K562 (cell line): ENCODE results near the gene MARS1. TPM values are rescaled to one million over a fixed set of nuclear protein-coding genes. Genes with fewer than 3 reads are reported as not detected.

Experiments used
- ATAC-seq: fragments of 200-7000 bp; cut with Tn5 transposase; 3 replicates; pipeline ENCODE4 v1.9.1; 2020; ENCODE audit warnings: moderate library complexity
- BruUV-seq: library from RNA; stranded (reverse); fragments of 400-500 nt; replicated peaks from 2 replicates; lab custom pipeline; 2021; lab: Mats Ljungman, UMichigan
- CTCF ChIA-PET: fragments of 300-600 bp; formaldehyde crosslinking; extraction: SDS; loops from one replicate; lab custom pipeline; 2021; ENCODE audit warnings: low intra/inter-chr PET ratio; lab: Yijun Ruan, JAX
- POLR2A ChIA-PET: fragments of 300-600, 350-650 bp; sonication (Branson Sonifier 250); formaldehyde crosslinking; extraction: SDS; loops from one replicate; lab custom pipeline; 2021; ENCODE audit warnings: antibody characterized with exemption, inconsistent platforms; lab: Yijun Ruan, JAX
- DNase-seq, 4 experiments: peaks; one replicate each; pipeline versions ENCODE4 v3.0.0 to v3.0.0-alpha.2; 2011 to 2018; ENCODE audit warnings: low spot score in 3 of 4, mixed read lengths in 3 of 4; ENCODE audit errors: extremely low read depth in 1 of 4
- FAIRE-seq: peaks from 2 replicates; lab custom pipeline; 2011; peaks lifted over from hg19 to GRCh38; lab: Jason Lieb, UNC
- H2AFZ ChIP-seq: 2 replicates; pipeline ENCODE4 v1.6.0; 2011; ENCODE audit warnings: low read depth, low read length, control low read depth, inconsistent platforms
- H3K27ac ChIP-seq: fragments of 200-600 bp; 3 replicates; pipeline ENCODE4 v1.8.0; 2011; ENCODE audit warnings: low read depth, mild to moderate bottlenecking, control low read depth, inconsistent platforms, low read length, moderate library complexity, mixed read lengths; ENCODE audit errors: extremely low read depth
- H3K27me3 ChIP-seq, 2 experiments: fragments of 300-600 bp in 1 of 2; 2 replicates in 1 of 2; 3 replicates in 1 of 2; pipeline versions ENCODE4 v1.6.0 to v1.8.0; 2011; ENCODE audit warnings: inconsistent platforms in 2 of 2, low read length in 2 of 2, mild to moderate bottlenecking in 1 of 2, mixed read lengths in 1 of 2, moderate library complexity in 1 of 2; ENCODE audit not compliant: control insufficient read depth in 2 of 2, insufficient read depth in 2 of 2
- H3K36me3 ChIP-seq: fragments of 300-600 bp; 3 replicates; pipeline ENCODE4 v1.8.0; 2011; ENCODE audit warnings: mild to moderate bottlenecking, low read length, inconsistent platforms; ENCODE audit not compliant: control insufficient read depth, insufficient read depth
- H3K4me1 ChIP-seq, 2 experiments: fragments of 200-600 bp in 1 of 2; replicated peaks in 1 of 2; 2 replicates in 1 of 2; 3 replicates in 1 of 2; pipeline versions ENCODE4 v1.5.1 to v1.8.0; 2011; ENCODE audit warnings: inconsistent platforms in 2 of 2, low read length in 2 of 2, mild to moderate bottlenecking in 1 of 2, mixed read lengths in 1 of 2, moderate library complexity in 1 of 2; ENCODE audit not compliant: control insufficient read depth in 2 of 2, insufficient read depth in 2 of 2
- H3K4me2 ChIP-seq: 2 replicates; pipeline ENCODE4 v1.6.1; 2011; ENCODE audit warnings: low read length, control low read depth, inconsistent platforms, mixed read lengths; ENCODE audit not compliant: insufficient read depth
- H3K4me3 ChIP-seq: fragments of 200-600 bp; sonication (generic), shearing (Covaris generic); 2 replicates; pipeline ENCODE4 v1.5.1; 2016; ENCODE audit warnings: control low read depth, inconsistent platforms
- H3K79me2 ChIP-seq: fragments of 200-600 bp; 3 replicates; pipeline ENCODE4 v1.8.0; 2011; ENCODE audit warnings: low read length, inconsistent platforms; ENCODE audit not compliant: control insufficient read depth, insufficient read depth
- H3K9ac ChIP-seq, 2 experiments: 2 replicates each; pipeline versions ENCODE4 v1.6.0 to v1.6.1; 2011; ENCODE audit warnings: low read depth in 2 of 2, low read length in 2 of 2, control low read depth in 1 of 2, inconsistent platforms in 1 of 2, mild to moderate bottlenecking in 1 of 2, mixed read lengths in 1 of 2; ENCODE audit not compliant: insufficient read depth in 1 of 2
- H3K9me1 ChIP-seq: one replicate; pipeline ENCODE4 v1.6.0; 2011; ENCODE audit warnings: inconsistent platforms, mild to moderate bottlenecking, low read length, moderate library complexity; ENCODE audit not compliant: control insufficient read depth, insufficient read depth
- H3K9me3 ChIP-seq: replicated peaks from 2 replicates; pipeline ENCODE4 v1.5.1; 2011; ENCODE audit warnings: low read depth, low read length, inconsistent platforms; ENCODE audit not compliant: control insufficient read depth, insufficient read depth
- H4K20me1 ChIP-seq: replicated peaks from 2 replicates; pipeline ENCODE4 v1.6.1; 2011; ENCODE audit warnings: low read length, inconsistent platforms, mixed read lengths; ENCODE audit not compliant: control insufficient read depth, insufficient read depth
- FOXM1 ChIP-seq, 2 experiments: fragments of 450-650 bp in 1 of 2; sonication (generic) in 1 of 2; formaldehyde crosslinking in 1 of 2; IDR thresholded peaks; 2 replicates each; pipeline versions ENCODE4 v1.6.1 to v1.9.0; 2017 to 2022; ENCODE audit warnings: low read depth in 2 of 2, mild to moderate bottlenecking in 2 of 2, missing genetic modification reagents in 1 of 2, moderate library complexity in 1 of 2
- KDM2B ChIP-seq: fragments of 250-450 bp; sonication (Bioruptor Pico); IDR thresholded peaks from 2 replicates; pipeline ENCODE4 v1.8.0; 2021; ENCODE audit warnings: mild to moderate bottlenecking, moderate library complexity
- MEIS2 ChIP-seq: fragments of 450-650 bp; IDR thresholded peaks from 2 replicates; pipeline ENCODE4 v1.6.1; 2014; ENCODE audit warnings: mild to moderate bottlenecking; ENCODE audit not compliant: partially characterized antibody
- SREBF2 ChIP-seq: sonication (generic); formaldehyde crosslinking; IDR thresholded peaks from 2 replicates; pipeline ENCODE4 v1.4.0; 2020; ENCODE audit warnings: mild to moderate bottlenecking, missing genetic modification reagents
- ZFX ChIP-seq: sonication (generic); formaldehyde crosslinking; IDR thresholded peaks from 2 replicates; pipeline ENCODE4 v1.8.0; 2022; ENCODE audit warnings: mild to moderate bottlenecking, missing genetic modification reagents, moderate library complexity
- WGBS: fragments of 100-300 bp; shearing (Covaris generic); methylation state at CpG from one replicate; pipeline ENCODE4 v1.1.6; 2016; ENCODE audit warnings: low coverage, mixed read lengths; ENCODE audit not compliant: insufficient coverage; ENCODE audit errors: missing lambda C conversion rate; 5-methylcytosine and 5-hydroxymethylcytosine counted together
- in situ Hi-C: fragments of 300-500 bp; cut with MboI; formaldehyde crosslinking; loops from 4 replicates; pipeline ENCODE4 v1.15.0; 2018; ENCODE audit warnings: inconsistent platforms, mixed read lengths
- intact Hi-C: fragments of 100-400 bp; cut with micrococcal nuclease; formaldehyde crosslinking; loops from 2 replicates; pipeline ENCODE4 v1.14.2; 2022
- polyA plus RNA-seq, 8 experiments: library from polyadenylated mRNA; depleted of rRNA in 4 of 8; stranded (reverse) in 5 of 8; unstranded in 3 of 8; fragments of >200 nt; fragmentation: Nextera tagmentation in 2 of 8; fragmentation: Illumina TruSeq in 1 of 8; extraction: Ambion mirVana in 2 of 8; extraction: Trizol in 1 of 8; gene quantifications; 2 replicates each; pipeline versions ENCODE4 v1.2.1 to v1.2.3, GENCODE V29; 2011 to 2014; ENCODE audit warnings: inconsistent platforms in 1 of 8, missing spikeins in 1 of 8
- total RNA-seq, 7 experiments: library from RNA; depleted of rRNA in 6 of 7; stranded (reverse); fragments of >200 nt in 6 of 7; fragmentation: Illumina TruSeq in 2 of 7; extraction: Trizol in 2 of 7; gene quantifications; 2 replicates each; pipeline versions ENCODE4 v1.2.1 to v1.2.3, GENCODE V29; 2011 to 2021; ENCODE audit warnings: low replicate concordance in 1 of 7

Gene MARS1
- total and polyA plus RNA-seq, 9 of the 15 experiments (the other 6 are each of a cell fraction or from before 2014, with no cell fraction given), result 117 to 382 (median 220) TPM

DNA sequence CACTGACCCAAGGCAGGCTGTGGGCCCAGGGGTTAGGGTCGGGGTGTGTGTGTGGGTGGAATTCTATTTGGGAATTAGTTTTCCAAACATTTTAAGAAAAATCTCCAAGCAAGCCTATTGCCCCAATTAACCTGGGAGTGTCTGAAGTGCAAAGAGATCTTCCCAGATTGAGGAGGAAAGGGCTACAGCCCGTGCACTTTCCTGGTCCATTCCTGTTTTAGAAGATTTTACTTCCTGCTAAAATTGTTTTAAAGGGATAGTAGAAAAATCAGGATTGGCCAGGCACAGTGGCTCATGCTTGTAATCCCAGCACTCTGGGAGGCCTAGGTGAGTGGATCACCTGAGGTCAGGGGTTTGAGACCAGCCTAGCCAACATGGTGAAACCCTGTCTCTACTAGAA lies 53.8 kb downstream of the MARS1 start (continued):
- TF ChIP-seq SREBF2 (CRISPR knock-in tag) (no peak), KDM2B (no peak), MEIS2 (no peak)

DNA sequence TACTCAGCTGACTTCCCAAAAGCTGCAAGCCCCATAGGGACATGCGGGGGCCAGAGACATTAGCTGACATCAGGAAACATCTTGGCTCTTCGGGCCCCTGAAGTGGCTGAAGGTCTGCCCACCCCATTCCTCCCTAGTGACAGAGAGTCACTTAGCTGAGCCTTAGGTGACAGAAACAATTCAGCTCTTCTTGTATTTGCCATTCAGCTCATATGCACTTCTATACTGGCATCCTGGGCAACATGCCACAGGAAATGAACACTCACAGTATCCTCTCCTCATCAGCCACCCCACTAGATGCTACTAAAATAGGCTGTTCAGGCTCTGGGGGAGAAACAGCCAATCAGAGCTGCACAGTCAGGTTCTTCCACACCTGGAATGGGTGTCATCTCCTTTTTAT lies 55.7 kb downstream of the MARS1 start:
- no peak overlapping the region for H3K4me2 ChIP-seq

More for the DNA sequence above, 55.7 kb downstream of the MARS1 start:
- Histone ChIP-seq H3K9me3 (no peaks in the 10 kb centered on the region), H4K20me1 (no peaks in the 10 kb centered on the region), H3K27ac (no peak overlapping the region; the same call in 2 of the 3 replicates), H3K36me3 (peaks cover 58% of the 10 kb centered on the region), H3K9ac (no peak overlapping the region), H2AFZ (no peak overlapping the region), H3K4me3 (no peak overlapping the region), H3K79me2 (peaks cover 62% of the 10 kb centered on the region), H3K27me3 (no peaks in the 10 kb centered on the region), H3K4me1 (peaks cover 23 to 57% of the 10 kb centered on the region in 2 experiments), H3K9me1 (no peaks in the 10 kb centered on the region)
- DNase-seq (no peak), ATAC-seq (no peak), FAIRE-seq (no peak)
- in situ Hi-C loops, result no loop called here
- CTCF ChIA-PET, result interaction anchor here (0.8 kb wide), 1 partner anchor 13 kb away, joined by 3 read pairs; no protein-coding TSS in a partner anchor
- WGBS, result 100% methylated on average over 2 of the region's 2 CpGs
- intact Hi-C loops, result no loop called here
- TF ChIP-seq FOXM1 (IDR thresholded peaks at IDR 0.05; ENCODE audit: low read depth), result no peak
- no peak for TF ChIP-seq FOXM1 (CRISPR knock-in tag; IDR thresholded peaks at IDR 0.05; ENCODE audit: low read depth)
- TF ChIP-seq ZFX (CRISPR knock-in tag), result peak; percentile 23; the same call in 1 of the 2 replicates
- BruUV-seq, result no TSS peak
- POLR2A ChIA-PET, result interaction anchor here (0.9 to 12.7 kb wide), 5 partner anchors 9 to 201 kb away, joined by 3 to 225 read pairs (median 11); partner anchors contain the start of genes DDIT3, MBD6 and TSPAN31
